ENCODE data around the gene FBXO11.
"Not testable (repeated sequence)": the region's sequence is repeated elsewhere in the genome, so short reads cannot be mapped to it uniquely, and the experiment has no call there.

FBXO11 gene

DNA sequence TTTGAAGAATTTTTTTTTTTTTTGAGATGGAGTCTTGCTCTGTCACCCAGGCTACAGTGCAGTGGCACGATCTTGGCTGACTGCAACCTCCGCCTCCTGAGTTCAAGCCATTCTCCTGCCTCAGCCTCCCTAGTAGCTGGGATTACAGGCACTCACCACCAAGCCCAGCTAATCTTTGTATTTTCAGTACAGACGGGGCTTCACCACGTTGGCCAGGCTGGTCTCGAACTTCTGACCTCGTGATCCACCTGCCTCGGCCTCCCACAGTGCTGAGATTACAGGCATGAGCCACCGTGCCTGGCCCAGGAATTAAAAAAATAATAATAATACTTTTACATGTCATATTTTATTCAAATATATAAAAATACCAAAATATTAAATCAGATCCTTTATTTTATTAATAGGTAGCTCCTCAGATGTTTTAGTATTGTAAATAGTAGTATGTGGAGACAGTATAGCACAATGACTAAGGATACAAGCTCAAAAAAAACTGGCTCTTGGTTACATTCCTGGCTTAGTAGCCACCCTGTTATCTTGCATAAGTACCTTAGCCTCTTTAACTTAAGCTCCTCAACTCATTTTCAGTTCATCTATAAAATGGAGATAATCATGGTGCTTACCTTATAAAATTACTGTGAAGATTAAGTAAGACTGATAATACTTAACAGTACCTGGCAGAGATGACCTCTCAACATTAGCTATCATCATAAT, 53.1 kb downstream of the FBXO11 start:
- not testable (repeated sequence) for DNase-seq (ENCODE audit: low read depth in 4 of 4, low spot score in 1 of 4)

DNA sequence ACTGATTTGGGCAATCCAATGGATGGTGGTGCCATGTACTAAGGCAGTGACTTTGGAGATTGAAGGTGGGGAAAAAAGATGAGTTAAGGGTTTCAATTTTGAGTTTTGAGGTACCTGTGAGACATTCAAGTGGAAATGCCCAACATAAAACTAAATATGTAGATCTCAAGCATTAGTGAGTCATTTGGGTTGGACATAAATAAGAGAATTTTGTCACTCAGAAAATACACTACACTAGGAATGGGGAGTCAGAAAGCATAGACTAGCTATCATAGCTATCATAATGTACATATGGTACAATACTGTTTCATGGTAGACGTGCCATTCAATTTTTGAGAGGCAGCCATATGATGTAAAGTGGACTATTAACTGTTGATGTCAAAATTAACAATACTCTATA, 56.1 kb downstream of the FBXO11 start:
- no peak for DNase-seq (ENCODE audit: low read depth in 4 of 4, low spot score in 1 of 4)

DNA sequence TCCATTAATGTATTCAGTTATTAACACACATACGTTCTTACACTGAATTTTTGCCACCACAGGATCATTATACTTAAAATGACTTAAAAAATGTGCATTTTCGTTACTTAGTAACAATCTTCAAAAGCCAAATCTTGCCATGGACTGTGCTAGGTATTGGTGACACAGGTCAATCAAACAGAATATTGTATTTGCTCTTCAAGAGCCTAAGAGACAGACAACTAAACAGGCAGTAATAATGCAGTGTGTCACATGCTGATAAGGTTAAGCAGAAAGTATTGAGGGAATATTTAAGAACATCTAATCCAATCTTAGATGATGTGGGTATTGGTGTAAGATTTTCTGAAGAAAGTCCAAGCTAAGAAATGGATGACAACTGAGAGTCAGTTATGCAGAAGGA, 56.9 kb downstream of the FBXO11 start:
- DNase-seq (ENCODE audit: low read depth in 4 of 4, low spot score in 1 of 4): no peak

DNA sequence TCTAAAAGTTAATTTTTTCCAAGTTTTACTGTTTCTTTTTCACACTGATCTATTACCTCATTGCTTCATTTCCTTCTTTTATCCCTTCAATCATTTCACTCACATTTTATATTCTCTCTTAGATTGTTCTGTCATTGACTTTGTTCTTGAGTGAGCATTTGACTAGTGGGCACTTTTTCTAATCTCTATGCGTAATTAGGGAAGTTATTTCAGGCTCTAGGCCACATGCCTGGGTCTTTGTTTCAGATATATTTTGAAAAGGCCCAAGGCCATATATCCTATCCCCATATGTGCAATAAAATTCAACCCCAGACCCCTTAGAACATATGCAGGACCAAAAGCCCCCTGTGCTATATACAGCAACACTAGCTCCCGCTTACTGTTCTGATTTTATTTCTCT, 62.1 kb downstream of the FBXO11 start:
- DNase-seq (ENCODE audit: low read depth in 4 of 4, low spot score in 1 of 4): no peak

DNA sequence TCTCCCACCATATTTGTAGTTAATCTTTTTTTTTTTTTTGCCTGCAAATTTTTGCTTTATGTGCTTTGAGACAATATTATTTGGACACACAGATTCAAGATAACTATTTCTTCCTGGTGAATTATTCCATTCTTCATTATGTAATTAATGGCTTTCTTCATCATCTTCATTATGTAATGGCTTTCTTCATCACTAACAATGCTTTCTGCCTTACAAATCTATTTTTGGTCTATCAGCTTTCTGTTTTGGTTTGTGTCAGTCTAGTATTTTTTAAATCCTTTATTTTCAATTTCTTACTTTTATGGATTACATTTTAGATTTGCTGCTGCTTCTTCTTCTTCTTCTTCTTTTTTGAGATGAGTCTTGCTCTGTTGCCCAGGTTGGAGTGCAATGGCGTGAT, 62.9 kb downstream of the FBXO11 start:
- DNase-seq (ENCODE audit: low read depth in 4 of 4, low spot score in 1 of 4): no peak

DNA sequence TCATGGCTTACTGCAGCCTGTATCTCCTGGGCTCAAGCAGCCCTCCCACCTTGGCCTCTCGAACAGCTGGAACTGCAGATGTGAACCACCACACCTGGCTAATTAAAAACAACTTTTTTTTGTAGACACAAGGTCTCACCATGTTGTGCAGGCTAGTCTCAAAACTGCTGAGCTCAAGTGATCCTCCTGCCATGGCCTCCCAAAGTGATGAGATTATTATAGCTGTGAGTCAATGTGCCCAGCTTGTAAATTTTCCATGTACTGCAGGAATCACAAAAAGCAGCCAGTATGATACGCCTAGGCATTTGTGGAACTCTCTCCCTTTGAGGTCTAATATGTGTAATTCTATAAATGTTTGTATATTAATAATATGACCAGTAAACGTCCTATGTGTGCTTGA, 63.5 kb downstream of the FBXO11 start:
- no peak for DNase-seq (ENCODE audit: low read depth in 4 of 4, low spot score in 1 of 4)

DNA sequence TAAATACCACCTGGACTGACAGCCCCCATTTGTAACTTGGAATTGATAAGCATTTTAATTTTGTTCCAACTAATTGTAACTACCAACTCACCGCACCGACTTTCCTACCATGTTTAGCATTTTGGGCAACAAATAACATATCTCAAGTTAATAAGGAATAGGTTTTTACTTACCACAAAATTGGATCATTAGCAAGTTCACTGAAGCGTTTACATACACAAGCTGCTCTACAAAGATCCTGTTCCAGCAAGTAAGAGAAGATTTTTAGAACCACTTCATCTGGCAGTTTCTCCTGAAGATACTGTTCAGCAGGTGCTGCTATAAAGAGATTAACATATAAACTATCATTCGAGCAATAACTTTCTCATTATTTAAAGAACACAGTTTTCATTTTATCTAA, 67.6 kb downstream of the FBXO11 start:
- DNase-seq (ENCODE audit: low read depth in 4 of 4, low spot score in 1 of 4): no peak

DNA sequence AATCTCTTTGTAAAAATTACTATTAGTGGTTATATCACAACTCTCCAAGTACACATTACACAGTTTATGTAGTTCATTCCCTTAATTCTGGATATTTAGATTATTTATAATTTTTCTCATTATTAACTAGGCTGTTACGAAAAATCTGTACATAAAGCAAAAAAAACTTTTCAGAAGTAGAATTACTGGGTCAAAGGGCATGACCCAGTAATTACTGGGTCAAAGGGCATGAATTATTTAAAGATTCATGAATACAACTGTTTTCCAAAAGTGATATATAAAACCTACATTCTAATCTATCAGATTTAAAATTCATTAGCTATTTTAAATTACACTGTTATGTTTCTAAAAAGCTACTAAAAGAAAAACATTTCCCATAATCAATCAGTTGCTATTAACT, 68.0 kb downstream of the FBXO11 start:
- no peak for DNase-seq (ENCODE audit: low read depth in 4 of 4, low spot score in 1 of 4)

DNA sequence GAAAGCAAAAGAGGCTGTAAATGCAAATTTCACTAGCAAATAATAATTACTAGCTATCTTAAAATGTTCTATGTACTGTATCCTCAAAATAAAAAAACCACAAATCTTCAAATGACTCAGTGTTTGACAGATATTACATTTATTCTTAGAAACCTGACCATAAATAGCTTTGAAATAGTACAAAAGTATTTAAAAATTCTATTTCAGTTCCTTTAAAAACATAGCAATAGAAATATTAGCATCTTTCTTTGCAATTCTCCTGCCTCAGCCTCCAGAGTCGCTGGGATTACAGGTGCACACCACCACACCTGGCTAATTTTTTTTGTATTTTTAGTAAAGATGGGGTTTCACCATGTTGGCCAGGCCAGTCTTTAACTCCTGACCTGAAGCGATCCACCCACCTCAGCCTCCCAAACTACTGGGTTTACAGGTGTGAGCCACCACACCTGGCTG, 72.8 kb downstream of the FBXO11 start:
- DNase-seq (ENCODE audit: low read depth in 4 of 4, low spot score in 1 of 4): no peak

DNA sequence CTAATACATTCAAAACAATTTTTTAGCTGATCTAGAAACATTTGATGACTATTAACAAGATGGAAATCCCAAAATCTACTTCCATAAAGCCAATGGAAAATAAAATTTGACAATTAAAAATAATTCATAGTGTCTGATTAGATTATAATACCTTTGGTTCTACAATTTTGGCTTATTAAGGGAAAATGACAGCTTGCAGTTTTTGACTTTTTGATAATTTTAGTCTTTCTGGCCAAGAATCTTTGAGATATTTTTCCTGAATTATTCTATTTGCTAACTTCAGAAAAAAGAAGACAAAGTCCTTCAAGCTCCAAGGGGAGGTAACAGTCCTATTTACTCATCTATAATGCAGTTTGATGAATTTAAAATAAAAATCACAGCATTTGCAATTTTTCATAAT, 83.8 kb downstream of the FBXO11 start:
- no peak for DNase-seq (ENCODE audit: low read depth in 4 of 4, low spot score in 1 of 4)

DNA sequence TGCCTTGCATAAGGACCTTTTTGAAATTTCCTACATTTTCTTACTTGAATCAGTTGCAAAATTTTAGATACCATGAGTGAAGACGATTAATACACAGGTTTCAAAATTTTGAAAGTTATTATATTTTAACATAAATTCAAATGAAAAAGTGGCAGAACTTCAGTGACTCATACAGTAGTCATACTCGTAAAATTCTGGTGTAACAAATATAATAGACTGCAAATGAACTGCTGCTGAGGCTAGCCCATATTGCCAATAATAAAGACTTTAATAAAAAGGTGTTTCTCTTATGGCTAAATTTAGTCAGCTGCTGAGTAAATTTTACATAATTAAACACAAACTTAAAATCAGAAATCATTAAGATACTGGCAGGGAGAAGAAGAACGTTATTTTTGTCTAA, 86.5 kb downstream of the FBXO11 start:
- DNase-seq (ENCODE audit: low read depth in 4 of 4, low spot score in 1 of 4): no peak

DNA sequence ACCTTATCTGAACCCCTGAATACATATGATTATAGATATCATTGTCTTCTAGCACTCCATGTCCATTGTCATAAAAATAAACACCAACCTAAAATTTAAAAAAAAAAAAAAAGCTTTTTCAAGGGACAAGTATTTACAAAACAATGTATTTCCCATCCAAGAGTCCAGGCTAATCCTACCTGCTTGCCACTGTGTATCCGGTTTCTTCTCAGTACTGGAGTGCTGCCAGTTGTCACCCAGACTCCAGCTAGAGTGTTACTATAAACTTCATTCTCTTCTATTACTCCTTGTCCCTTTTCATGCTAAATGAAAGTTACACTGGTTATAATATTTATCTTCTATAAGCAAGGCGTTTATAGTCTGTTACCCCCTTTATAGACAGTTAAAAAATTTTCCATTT, 87.5 kb downstream of the FBXO11 start:
- DNase-seq (ENCODE audit: low read depth in 4 of 4, low spot score in 1 of 4): no peak

DNA sequence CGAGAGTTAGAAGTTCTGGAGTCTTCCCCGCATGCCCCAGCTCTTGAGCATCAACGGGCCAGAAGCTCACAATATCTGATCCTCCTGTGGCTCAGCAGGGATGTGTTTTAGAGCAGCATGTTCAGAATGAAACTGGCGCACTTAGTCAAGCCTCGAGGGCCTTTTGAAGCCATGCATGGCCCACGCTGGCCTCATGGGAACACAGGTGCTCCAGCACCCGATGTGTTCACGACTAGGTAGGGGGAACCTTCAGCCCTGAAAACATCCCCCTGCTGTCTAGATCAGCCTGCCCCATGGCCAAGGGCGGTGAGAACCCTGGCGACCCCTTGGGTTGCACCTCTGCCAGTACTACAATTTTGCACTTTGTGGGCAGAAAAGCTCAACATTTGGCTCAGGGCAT, 90.5 kb downstream of the FBXO11 start:
- no peak for DNase-seq (ENCODE audit: low read depth in 4 of 4, low spot score in 1 of 4)

DNA sequence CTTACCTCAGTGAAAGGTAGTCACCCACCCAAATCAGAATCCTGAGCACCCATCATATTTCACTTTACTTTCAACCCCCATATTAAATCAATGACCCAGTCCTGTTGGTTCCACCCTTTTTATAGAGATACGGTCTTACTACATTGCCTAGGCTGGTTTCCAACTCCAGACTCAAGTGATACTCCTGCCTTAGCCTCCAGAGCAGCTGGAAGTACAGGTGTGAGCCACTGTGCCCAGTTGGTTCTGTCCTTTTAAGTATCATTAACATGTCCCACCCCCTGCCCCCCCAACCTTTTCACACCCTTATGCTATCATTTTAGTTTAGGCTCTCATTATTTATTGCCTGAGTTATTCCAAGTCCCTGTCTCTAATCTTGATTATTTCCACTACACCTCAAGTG, 94.6 kb downstream of the FBXO11 start:
- DNase-seq (ENCODE audit: low read depth in 4 of 4, low spot score in 1 of 4): no peak

DNA sequence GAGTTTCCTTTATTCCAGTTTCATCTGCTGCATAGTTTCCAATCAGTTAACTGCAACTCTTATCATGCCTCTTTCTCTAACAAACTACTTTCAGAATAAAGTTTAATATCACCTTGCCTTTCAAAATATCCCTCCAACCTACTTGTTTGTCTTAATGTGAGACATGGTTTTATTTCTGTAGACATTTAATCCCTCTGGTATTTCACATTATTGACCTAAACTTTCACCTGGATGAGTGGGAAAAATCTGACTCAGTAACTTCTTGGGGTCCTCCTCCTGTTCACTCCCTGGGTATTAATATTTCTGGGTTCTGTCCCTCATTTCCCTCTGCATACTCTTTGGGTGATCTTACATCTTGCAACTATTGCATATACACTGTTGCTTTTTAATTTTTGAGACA, 95.4 kb downstream of the FBXO11 start:
- DNase-seq (ENCODE audit: low read depth in 4 of 4, low spot score in 1 of 4): no peak

DNA sequence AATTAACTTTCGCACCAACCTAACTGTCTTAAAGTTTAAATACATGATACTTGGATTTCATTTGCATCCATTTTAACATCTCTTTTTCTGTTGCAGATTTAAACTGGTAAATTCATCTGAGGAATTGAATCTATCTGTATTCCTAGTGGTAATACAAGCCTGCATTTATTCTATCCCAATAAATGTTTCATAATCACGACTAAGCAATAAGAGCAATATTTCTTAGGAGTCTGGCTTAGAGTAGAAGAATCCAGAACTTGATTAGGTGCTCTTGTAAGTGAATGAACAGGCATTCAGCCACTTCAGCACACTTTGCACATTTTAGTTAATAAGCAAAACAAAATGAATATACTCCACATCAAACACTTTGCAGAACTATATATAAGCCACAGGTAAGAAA, 96.4 kb downstream of the FBXO11 start:
- DNase-seq (ENCODE audit: low read depth in 4 of 4, low spot score in 1 of 4): no peak

DNA sequence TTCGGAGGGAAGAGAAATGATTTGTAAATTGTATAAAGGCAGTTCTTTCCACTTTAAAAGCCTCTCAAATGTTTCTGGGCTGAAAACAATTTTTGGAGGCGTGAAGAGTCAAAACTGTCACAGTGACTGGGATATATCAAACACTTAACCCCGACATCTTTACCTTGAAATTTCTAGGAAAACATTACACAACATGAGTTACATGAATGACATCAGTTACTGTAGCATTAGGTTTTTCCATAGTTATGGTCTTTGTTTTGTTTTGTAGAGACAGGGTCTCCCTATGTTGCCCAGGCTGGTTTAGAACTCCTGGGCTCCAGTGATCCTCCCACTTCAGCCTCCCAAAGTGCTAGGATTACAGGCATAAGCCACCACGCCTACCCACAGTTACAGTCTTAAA, 97.7 kb downstream of the FBXO11 start:
- no peak for DNase-seq (ENCODE audit: low read depth in 4 of 4, low spot score in 1 of 4)

DNA sequence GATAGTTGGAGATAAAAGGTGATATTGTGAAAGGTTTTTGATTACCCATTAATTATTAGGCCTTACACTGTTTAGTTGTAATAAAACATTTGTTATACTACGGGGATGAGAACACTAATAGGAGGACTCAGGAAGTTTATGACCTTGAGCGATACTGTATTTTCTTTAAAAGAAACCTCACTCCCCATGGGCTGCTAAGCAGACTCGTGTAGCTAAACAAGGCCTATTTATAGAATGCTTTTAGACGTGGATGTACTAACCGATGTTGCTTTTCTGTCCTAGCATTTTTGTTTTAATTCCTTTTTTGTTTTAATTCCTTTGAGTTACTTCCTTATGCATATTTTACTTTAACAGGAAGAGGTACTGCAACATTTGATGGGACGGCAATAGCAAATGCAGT, 100.4 kb downstream of the FBXO11 start:
- DNase-seq (ENCODE audit: low read depth in 4 of 4, low spot score in 1 of 4): no peak

DNA sequence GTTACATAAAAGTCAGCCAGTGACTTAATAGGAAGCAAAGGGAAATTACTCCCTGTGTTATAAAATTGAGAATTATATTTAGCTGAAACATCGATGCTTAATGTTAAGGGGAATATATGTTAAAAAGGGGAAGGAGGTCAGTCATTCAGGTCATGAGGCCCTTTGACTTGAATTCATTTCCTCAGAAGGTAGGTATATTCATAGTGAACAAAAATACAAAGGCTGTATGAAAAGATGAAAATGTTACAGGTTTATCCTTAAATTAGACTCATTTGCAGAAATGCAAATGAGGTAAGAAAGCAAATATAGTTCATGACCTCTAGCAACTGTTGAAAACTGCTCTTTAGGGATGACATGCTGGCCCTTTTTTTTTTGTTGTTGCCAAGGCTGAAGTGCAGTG, 102.5 kb downstream of the FBXO11 start:
- DNase-seq (ENCODE audit: low read depth in 4 of 4, low spot score in 1 of 4): no peak

DNA sequence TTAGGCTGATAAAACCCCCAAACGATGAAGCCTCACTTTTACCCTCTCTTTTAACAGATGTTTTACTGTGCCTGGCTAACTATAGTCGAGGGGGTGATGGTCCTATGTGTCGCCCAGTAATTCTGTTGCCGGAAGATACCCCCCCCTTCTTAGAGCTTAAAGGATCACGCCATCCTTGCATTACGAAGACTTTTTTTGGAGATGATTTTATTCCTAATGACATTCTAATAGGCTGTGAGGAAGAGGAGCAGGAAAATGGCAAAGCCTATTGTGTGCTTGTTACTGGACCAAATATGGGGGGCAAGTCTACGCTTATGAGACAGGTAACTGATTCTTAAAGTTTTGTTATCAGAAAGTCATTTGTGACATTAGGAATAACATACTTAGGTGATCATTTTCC, 102.9 kb downstream of the FBXO11 start:
- no peak for DNase-seq (ENCODE audit: low read depth in 4 of 4, low spot score in 1 of 4)

DNA sequence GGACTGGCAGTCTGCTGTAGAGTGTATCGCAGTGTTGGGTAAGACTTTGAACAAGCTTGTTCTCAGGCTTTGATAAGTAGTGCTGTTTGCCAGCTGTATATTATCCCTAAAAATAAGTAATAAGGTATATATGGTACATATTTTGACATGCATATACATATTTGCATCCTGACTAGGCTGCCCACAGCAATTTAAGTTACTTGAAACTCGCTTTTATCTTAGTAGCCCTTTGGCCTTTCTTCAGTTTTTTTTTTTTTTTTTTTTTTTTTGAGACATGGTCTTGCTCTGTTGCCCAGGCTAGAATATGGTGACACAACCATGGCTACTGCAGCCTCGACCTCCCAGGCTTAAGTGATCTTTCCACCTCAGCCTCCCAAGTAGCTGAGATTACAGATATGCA, 105.2 kb downstream of the FBXO11 start:
- no peak for DNase-seq (ENCODE audit: low read depth in 4 of 4, low spot score in 1 of 4)

DNA sequence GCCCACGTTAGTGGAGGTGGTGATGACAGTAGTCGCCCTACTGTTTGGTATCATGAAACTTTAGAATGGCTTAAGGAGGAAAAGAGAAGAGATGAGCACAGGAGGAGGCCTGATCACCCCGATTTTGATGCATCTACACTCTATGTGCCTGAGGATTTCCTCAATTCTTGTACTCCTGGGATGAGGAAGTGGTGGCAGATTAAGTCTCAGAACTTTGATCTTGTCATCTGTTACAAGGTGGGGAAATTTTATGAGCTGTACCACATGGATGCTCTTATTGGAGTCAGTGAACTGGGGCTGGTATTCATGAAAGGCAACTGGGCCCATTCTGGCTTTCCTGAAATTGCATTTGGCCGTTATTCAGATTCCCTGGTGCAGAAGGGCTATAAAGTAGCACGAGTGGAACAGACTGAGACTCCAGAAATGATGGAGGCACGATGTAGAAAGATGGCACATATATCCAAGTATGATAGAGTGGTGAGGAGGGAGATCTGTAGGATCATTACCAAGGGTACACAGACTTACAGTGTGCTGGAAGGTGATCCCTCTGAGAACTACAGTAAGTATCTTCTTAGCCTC, 107.2 kb downstream of the FBXO11 start:
- DNase-seq (ENCODE audit: low read depth in 4 of 4, low spot score in 1 of 4): no peak

DNA sequence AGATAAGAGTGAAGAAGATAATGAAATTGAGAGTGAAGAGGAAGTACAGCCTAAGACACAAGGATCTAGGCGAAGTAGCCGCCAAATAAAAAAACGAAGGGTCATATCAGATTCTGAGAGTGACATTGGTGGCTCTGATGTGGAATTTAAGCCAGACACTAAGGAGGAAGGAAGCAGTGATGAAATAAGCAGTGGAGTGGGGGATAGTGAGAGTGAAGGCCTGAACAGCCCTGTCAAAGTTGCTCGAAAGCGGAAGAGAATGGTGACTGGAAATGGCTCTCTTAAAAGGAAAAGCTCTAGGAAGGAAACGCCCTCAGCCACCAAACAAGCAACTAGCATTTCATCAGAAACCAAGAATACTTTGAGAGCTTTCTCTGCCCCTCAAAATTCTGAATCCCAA, 107.7 kb downstream of the FBXO11 start:
- no peak for DNase-seq (ENCODE audit: low read depth in 4 of 4, low spot score in 1 of 4)
